GM11168 (cell line): ENCODE measurements around the gene PEX6.
"Not testable (repeated sequence)": the region's sequence is repeated elsewhere in the genome, so short reads cannot be mapped to it uniquely, and the experiment has no call there.

Source experiments
- in situ Hi-C: fragments of 300-500 bp; cut with MboI; formaldehyde crosslinking; loops from one replicate; pipeline ENCODE4 v1.12.0; 2022; ENCODE audit warnings: low sequenced_read_pairs; ENCODE audit not compliant: unreplicated experiment

The PEX6 gene

GRCh38 chr6:43005844-43006243 is 26.9 kb upstream of the PEX6 start:
- in situ Hi-C loops = no loop called here

- in situ Hi-C loops = no loop called here
Measured at GRCh38 chr6:43001843-43002242, 22.9 kb upstream of the PEX6 start.

DNA sequence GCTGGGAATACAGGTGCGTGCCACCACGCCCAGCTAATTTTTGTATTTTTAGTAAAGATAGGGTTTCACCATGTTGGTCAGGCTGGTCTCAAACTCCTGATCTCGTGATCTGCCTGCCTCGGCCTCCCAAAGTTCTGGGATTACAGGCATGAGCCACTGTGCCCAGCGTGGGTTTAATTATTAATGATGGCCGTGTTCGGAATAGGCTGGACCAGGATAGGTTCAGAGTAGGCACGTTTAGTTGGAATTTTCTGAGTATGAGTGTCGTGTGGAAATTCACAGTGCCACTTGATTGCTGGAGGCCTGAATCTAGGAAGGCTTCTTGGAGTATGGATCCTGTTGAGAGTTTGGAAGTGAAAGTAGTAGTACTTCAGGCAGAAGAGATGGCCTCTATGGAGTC is 19.2 kb upstream of the PEX6 start:
- in situ Hi-C loops = not testable (repeated sequence)

GRCh38 chr6:42996513-42996912 is 17.5 kb upstream of the PEX6 start:
- in situ Hi-C loops = no loop called here

GRCh38 chr6:42993445-42993844 is 14.5 kb upstream of the PEX6 start:
- in situ Hi-C loops = no loop called here

- in situ Hi-C loops = no loop called here
Measured at GRCh38 chr6:42989923-42990322, 10.9 kb upstream of the PEX6 start.

DNA sequence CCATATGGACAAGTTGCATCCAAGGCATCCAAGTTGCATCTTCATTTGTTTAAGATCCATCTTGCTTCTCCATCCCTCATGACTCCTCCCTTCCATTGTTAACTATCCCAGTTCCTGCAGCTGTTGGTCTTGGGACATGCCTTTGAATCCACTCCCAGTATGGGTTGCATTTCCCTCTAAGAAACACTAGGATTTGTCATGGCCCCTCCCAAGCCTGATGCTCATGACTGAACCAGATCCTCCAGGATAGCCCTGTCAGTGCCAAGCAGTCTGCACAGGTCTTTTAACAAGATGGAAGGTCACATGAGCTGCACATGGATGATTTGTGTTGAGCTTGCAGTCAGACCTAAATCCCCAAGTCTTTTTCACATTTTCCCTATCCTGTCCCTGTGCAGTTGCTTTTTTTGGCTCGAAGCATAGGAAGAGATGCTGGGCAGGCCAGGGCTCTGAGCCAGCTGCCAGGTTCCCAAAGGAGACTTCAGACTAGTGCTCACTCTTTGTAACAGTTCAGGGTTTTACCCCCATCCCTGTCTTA is 9.6 kb upstream of the PEX6 start:
- in situ Hi-C loops = no loop called here

GRCh38 chr6:42987533-42988451 is 8.8 kb upstream of the PEX6 start:
- in situ Hi-C loops = no loop called here

GRCh38 chr6:42984924-42985475 is 6.0 kb upstream of the PEX6 start:
- in situ Hi-C loops = no loop called here

GRCh38 chr6:42984001-42984923 is 5.3 kb upstream of the PEX6 start, which contains the start of gene PPP2R5D:
PPP2R5D (plus strand) TSS chr6:42984570; CDS start chr6:42984678, 108 bp downstream.
- in situ Hi-C loops = no loop called here

- in situ Hi-C loops = no loop called here
Measured at GRCh38 chr6:42981836-42982235, 2.9 kb upstream of the PEX6 start.

DNA sequence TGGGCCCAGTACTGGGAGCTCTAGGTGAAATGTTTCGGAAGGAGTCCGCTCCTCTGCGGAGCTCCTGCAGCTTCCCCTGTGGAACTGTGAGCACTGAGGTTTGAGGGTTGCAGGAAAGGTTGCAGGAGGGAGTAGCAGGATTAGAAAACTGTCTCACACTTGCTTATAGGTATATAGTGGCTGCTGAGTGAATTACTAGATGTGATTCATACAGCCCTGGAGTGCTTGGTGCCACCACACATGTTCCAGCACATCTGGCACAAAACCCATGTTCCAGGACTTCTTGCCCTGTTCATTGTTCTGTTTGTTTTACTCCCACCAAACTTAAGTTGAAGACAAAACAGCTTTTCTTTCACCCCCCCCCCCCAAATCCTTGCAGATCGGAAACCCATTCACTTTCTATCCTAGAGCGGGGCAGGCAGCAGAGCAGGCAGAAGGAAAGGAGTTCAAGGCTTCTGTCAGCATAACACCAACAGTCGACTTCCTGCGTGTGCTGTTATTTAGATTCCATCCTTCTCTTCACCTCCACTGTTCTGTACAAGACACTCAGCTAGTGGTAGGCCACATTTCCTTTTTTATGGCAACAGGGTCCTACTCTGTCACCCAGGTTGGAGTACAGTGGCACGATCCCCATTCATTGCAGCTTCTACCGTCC is 669 bp upstream of the PEX6 start:
- in situ Hi-C loops = no loop called here

DNA sequence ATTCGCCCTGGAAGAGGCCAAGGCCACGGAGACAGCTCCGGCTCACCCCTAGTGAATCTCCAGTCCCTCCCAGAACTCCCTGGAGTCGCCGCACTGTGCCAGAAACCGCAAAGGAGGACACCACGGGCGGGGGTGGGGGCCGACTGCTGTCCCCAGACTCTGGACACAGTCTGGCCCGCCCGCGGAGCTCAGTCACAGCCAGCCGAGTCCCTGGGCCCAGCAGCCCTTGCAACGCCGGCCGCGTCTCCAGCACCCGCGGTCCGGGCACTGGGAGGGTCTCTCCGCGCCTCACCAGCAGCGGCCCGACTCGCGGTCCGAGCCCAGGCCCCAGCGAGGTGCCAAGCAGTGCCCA is 518 bp downstream of the PEX6 start:
- in situ Hi-C loops = no loop called here

- in situ Hi-C loops = no loop called here
Measured at GRCh38 chr6:42974919-42975505, 4.0 kb downstream of the PEX6 start.

- in situ Hi-C loops = no loop called here
Measured at GRCh38 chr6:42973926-42974325, 5.1 kb downstream of the PEX6 start.

DNA sequence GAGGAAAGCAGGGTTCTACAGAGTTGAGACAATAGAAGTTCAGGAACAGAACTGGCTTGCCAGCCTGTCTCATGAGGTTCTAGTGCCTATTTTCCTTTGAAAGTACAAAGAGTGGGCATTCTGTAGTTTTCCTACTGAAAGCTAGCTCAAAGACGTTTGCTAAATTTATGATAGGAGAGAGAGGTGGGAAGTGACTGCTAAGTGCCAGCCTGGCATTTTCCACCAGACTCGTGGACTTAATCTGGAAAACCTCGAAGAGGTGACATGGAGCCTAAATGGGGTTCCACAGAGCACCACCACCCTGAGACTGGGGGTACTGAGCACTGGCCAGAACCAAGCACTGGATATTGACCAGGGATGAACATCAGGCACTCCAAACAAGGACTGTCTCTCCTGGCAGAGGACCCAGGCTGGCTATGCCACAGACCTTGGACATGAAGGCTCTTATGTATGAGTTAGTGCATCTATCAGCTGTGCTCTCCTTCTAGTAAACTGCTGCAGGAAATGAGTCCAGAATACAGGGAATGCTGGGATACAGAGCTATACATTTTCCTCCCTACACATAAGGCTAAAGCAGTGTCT is 7.1 kb downstream of the PEX6 start:
- in situ Hi-C loops = no loop called here

DNA sequence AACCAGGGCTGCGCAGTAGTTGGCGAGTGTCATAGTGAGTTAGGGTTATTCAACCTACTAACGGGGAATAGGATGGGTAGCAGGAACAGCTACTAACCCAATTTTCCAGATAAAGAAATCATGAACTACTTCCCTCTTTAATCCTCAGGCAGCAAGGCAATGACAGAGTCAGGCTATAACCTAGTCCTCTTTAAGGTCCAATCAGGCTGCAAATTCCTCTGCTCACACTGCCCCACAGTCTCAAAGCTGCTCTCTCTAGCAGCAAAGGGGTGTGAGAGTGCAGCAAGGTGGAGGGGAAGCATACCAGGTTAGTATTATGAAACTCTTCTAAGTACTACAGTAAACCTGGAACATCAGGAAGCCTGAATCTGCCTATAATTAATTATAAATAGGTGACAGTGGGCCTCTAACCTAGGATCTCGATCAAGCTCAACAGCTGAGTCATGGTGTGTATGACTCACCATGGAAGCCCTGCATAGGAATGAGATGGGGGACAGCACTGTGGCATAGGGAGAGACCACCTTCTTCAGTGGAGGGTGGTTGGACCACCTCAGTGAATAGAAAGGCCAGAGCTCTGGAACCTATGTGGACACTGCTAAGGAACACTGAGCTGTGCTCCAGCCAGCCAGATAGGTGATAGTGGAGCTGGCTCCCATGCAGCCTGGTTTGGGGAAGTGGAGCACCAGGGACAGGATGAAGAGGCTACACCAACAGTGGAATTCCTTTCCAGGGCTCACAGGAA is 7.9 kb downstream of the PEX6 start:
- in situ Hi-C loops = no loop called here

- in situ Hi-C loops = loop anchor here (5.0 kb wide), 1 partner anchor 38 kb away; no protein-coding TSS in a partner anchor
Measured at GRCh38 chr6:42969934-42970333, 9.0 kb downstream of the PEX6 start.
